GM12878 (cell line): ENCODE data around the gene ARL2.

Experiments used
- BCL11A ChIP-seq: IDR thresholded peaks from 2 replicates; pipeline ENCODE4 v1.6.1; 2011; ENCODE audit warnings: low read depth, low read length
- BMI1 ChIP-seq: fragments of 450-650 bp; IDR thresholded peaks from 2 replicates; pipeline ENCODE4 v1.6.1; 2016; ENCODE audit warnings: mild to moderate bottlenecking, moderate library complexity, borderline replicate concordance
- CREM ChIP-seq: IDR thresholded peaks from 2 replicates; pipeline ENCODE4 v1.6.1; 2014; ENCODE audit warnings: antibody characterized with exemption, low read depth
- EP300 ChIP-seq, 2 experiments: fragments of 150-350 bp in 1 of 2; IDR thresholded peaks; 2 replicates each; pipeline ENCODE4 v1.6.1; 2011 to 2012; ENCODE audit warnings: low read depth in 2 of 2, low read length in 2 of 2, borderline replicate concordance in 1 of 2, improper control_type of control experiment in 1 of 2, inconsistent platforms in 1 of 2; ENCODE audit not compliant: control insufficient read depth in 1 of 2
- ESRRA ChIP-seq: IDR thresholded peaks from 2 replicates; pipeline ENCODE4 v1.6.1; 2012; ENCODE audit warnings: mild to moderate bottlenecking, low read length, improper control_type of control experiment
- HDAC2 ChIP-seq: fragments of 200-600 bp; sonication (generic); IDR thresholded peaks from 2 replicates; pipeline ENCODE4 v1.6.1; 2017
- KDM1A ChIP-seq: fragments of 200-600 bp; sonication (generic); IDR thresholded peaks from 2 replicates; pipeline ENCODE4 v1.6.1; 2016; ENCODE audit warnings: borderline replicate concordance
- NR2C2 ChIP-seq: IDR thresholded peaks from 2 replicates; pipeline ENCODE4 v1.6.1; 2011; ENCODE audit warnings: borderline replicate concordance, low read depth; ENCODE audit not compliant: control insufficient read depth, insufficient read length
- PAX8 ChIP-seq: fragments of 450-650 bp; IDR thresholded peaks from 2 replicates; pipeline ENCODE4 v1.6.1; 2017; ENCODE audit warnings: mild to moderate bottlenecking, moderate library complexity
- TF ChIP-seq, protein P1 (sequence below): IDR thresholded peaks from 2 replicates; pipeline ENCODE4 v1.6.1; 2011; ENCODE audit warnings: borderline replicate concordance, low read depth, mild to moderate bottlenecking, moderate library complexity, mixed read lengths, low read length; ENCODE audit not compliant: insufficient read depth; ENCODE audit errors: extremely low read length
- TF ChIP-seq, protein P2 (sequence below): IDR thresholded peaks from 2 replicates; pipeline ENCODE4 v1.6.1; 2012; ENCODE audit warnings: low read depth, low read length, improper control_type of control experiment
- TF ChIP-seq, protein P3 (sequence below), 3 experiments: IDR thresholded peaks in 2 of 3; conservative IDR thresholded peaks in 1 of 3; 2 replicates each; pipeline ENCODE4 v1.5.1; 2011; ENCODE audit warnings: low read depth in 3 of 3, low read length in 3 of 3, mild to moderate bottlenecking in 3 of 3, control low read depth in 2 of 3, moderate library complexity in 2 of 3, inconsistent platforms in 1 of 3, mixed read lengths in 1 of 3; ENCODE audit not compliant: control insufficient read depth in 2 of 3, insufficient read depth in 1 of 3; ENCODE audit errors: extremely low read depth in 1 of 3
- TF ChIP-seq, protein P4 (sequence below): fragments of 450-650 bp; formaldehyde crosslinking; IDR thresholded peaks from 2 replicates; pipeline ENCODE4 v1.4.0; 2020; ENCODE audit warnings: mild to moderate bottlenecking, moderate library complexity

DNA sequence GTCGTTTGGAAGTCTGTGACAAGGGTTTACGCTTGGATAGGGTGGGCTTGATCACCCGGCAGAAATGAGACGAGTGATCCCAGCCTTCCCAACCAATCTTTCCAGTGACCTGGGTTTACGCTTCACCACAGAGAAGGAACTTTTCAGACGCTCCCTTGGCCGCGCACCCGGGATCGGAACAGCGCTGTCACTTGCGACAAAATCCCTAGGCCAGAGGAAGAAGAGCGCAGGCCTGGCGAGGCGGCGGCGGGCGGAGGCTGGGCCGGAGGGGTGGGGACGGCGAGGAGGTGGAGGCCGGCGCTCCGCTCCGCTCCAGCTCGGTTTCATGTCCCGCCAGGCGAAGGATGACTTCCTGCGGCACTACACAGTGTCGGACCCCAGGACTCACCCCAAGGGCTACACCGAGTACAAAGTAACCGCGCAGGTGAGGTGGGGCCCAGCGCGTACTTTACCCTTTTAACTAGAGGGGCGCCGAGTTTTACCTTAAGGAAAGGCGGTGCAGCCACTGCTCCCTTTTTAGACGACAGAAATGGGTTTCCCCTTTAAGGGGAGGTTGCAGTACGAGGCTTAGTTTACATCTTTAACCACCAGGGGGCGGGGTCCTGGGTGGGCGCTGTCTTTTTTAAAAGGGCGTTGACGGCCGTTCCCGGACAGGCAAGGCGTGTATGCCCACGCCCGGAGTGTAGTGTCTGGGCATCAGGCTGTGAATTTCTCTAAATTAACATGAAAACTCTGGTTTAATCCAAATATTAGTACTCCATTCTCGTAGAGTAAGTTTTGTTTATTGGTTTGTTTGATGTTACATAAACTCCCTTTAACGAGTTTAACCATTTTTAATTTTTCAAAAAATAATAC lies 13.5 kb downstream of the ARL2 start, which contains the start of gene SNX15:
- no peak for TF ChIP-seq HDAC2
- no peak; the same call in 1 of the 2 replicates for TF ChIP-seq CREM
- TF ChIP-seq, protein P1, sequence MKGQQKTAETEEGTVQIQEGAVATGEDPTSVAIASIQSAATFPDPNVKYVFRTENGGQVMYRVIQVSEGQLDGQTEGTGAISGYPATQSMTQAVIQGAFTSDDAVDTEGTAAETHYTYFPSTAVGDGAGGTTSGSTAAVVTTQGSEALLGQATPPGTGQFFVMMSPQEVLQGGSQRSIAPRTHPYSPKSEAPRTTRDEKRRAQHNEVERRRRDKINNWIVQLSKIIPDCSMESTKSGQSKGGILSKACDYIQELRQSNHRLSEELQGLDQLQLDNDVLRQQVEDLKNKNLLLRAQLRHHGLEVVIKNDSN, result no peak
- TF ChIP-seq, protein P2, sequence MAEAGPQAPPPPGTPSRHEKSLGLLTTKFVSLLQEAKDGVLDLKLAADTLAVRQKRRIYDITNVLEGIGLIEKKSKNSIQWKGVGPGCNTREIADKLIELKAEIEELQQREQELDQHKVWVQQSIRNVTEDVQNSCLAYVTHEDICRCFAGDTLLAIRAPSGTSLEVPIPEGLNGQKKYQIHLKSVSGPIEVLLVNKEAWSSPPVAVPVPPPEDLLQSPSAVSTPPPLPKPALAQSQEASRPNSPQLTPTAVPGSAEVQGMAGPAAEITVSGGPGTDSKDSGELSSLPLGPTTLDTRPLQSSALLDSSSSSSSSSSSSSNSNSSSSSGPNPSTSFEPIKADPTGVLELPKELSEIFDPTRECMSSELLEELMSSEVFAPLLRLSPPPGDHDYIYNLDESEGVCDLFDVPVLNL, result 0 out of 2 replicates have a peak, but pooled peaks have one; percentile 31
- TF ChIP-seq, protein P3, sequence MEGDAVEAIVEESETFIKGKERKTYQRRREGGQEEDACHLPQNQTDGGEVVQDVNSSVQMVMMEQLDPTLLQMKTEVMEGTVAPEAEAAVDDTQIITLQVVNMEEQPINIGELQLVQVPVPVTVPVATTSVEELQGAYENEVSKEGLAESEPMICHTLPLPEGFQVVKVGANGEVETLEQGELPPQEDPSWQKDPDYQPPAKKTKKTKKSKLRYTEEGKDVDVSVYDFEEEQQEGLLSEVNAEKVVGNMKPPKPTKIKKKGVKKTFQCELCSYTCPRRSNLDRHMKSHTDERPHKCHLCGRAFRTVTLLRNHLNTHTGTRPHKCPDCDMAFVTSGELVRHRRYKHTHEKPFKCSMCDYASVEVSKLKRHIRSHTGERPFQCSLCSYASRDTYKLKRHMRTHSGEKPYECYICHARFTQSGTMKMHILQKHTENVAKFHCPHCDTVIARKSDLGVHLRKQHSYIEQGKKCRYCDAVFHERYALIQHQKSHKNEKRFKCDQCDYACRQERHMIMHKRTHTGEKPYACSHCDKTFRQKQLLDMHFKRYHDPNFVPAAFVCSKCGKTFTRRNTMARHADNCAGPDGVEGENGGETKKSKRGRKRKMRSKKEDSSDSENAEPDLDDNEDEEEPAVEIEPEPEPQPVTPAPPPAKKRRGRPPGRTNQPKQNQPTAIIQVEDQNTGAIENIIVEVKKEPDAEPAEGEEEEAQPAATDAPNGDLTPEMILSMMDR (IDR thresholded peaks at IDR 0.05 in 2 of 3, conservative IDR thresholded peaks at IDR 0.05 in 1 of 3; ENCODE audit: control insufficient read depth in 2 of 3, extremely low read depth in 1 of 3, insufficient read depth in 1 of 3, low read depth in 3 of 3, low read length in 3 of 3), result peak; percentile 29 to 45 (median 37); a peak in 4 of 6 replicates
- TF ChIP-seq ESRRA, result 0 out of 2 replicates have a peak, but pooled peaks have one; percentile 28
- TF ChIP-seq BMI1, result no peak
- TF ChIP-seq PAX8, result no peak
- TF ChIP-seq, protein P4, sequence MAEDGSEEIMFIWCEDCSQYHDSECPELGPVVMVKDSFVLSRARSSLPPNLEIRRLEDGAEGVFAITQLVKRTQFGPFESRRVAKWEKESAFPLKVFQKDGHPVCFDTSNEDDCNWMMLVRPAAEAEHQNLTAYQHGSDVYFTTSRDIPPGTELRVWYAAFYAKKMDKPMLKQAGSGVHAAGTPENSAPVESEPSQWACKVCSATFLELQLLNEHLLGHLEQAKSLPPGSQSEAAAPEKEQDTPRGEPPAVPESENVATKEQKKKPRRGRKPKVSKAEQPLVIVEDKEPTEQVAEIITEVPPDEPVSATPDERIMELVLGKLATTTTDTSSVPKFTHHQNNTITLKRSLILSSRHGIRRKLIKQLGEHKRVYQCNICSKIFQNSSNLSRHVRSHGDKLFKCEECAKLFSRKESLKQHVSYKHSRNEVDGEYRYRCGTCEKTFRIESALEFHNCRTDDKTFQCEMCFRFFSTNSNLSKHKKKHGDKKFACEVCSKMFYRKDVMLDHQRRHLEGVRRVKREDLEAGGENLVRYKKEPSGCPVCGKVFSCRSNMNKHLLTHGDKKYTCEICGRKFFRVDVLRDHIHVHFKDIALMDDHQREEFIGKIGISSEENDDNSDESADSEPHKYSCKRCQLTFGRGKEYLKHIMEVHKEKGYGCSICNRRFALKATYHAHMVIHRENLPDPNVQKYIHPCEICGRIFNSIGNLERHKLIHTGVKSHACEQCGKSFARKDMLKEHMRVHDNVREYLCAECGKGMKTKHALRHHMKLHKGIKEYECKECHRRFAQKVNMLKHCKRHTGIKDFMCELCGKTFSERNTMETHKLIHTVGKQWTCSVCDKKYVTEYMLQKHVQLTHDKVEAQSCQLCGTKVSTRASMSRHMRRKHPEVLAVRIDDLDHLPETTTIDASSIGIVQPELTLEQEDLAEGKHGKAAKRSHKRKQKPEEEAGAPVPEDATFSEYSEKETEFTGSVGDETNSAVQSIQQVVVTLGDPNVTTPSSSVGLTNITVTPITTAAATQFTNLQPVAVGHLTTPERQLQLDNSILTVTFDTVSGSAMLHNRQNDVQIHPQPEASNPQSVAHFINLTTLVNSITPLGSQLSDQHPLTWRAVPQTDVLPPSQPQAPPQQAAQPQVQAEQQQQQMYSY (CRISPR knock-in tag), result no peak
- TF ChIP-seq KDM1A, result no peak
- no peak for TF ChIP-seq BCL11A
- TF ChIP-seq EP300 (IDR thresholded peaks at IDR 0.05; ENCODE audit: borderline replicate concordance in 1 of 2, control insufficient read depth in 1 of 2, low read depth in 2 of 2, low read length in 2 of 2), result no peak
- TF ChIP-seq NR2C2, result no peak
